Stimulated activated CD4-positive, alpha-beta T cell treated with anti-CD3 and anti-CD28 coated beads, Interleukin-12 subunit alpha, Interleukin-12 subunit beta, amount 100 ng/mL, for 48 hours (primary cell): ENCODE data around the gene CARD11.
"Not testable (repeated sequence)": the region's sequence is repeated elsewhere in the genome, so short reads cannot be mapped to it uniquely, and the experiment has no call there.

Source experiments
- DNase-seq, 3 donors: peaks; one replicate each; pipeline ENCODE4 v3.0.0-alpha.2; 2020; ENCODE audit warnings: low read depth in 2 of 3, low spot score in 1 of 3

CARD11 gene

GRCh38 chr7:3065724-3066143, 22.1 kb upstream of the CARD11 start:
- peak; percentile 44 to 71 (median 55) for DNase-seq

- no peak for DNase-seq
Measured at GRCh38 chr7:3064067-3064466, 20.4 kb upstream of the CARD11 start.

- peak; percentile 73 to 79 (median 74) for DNase-seq
Measured at GRCh38 chr7:3063016-3063753, 19.5 kb upstream of the CARD11 start.

- DNase-seq: no peak
Measured at GRCh38 chr7:3057066-3057420, 13.4 kb upstream of the CARD11 start.

GRCh38 chr7:3056234-3057065, 12.8 kb upstream of the CARD11 start:
- DNase-seq: no peak

GRCh38 chr7:3055626-3056025, 12.0 kb upstream of the CARD11 start:
- no peak for DNase-seq

- DNase-seq: peak; percentile 47 to 65 (median 53)
Measured at GRCh38 chr7:3042861-3043489, 692 bp downstream of the CARD11 start.

- DNase-seq: no peak
Measured at GRCh38 chr7:3041986-3042675, 1.5 kb downstream of the CARD11 start.

GRCh38 chr7:3039787-3040186, 3.9 kb downstream of the CARD11 start:
- DNase-seq: no peak

- not testable (repeated sequence) for DNase-seq
Measured at GRCh38 chr7:3038011-3038410, 5.7 kb downstream of the CARD11 start.

- no peak for DNase-seq
Measured at GRCh38 chr7:3037259-3037658, 6.4 kb downstream of the CARD11 start.

- no peak for DNase-seq
Measured at GRCh38 chr7:3034591-3035150, 9.0 kb downstream of the CARD11 start.

GRCh38 chr7:3033581-3033980, 10.1 kb downstream of the CARD11 start:
- DNase-seq: no peak

GRCh38 chr7:3033136-3033535, 10.5 kb downstream of the CARD11 start:
- DNase-seq: no peak

GRCh38 chr7:3032256-3032655, 11.4 kb downstream of the CARD11 start:
- DNase-seq: no peak

GRCh38 chr7:3029138-3029537, 14.5 kb downstream of the CARD11 start:
- DNase-seq: no peak

GRCh38 chr7:3028758-3029093, 14.9 kb downstream of the CARD11 start:
- DNase-seq: no peak

GRCh38 chr7:3028071-3028757, 15.5 kb downstream of the CARD11 start:
- peak; percentile 42 to 57 (median 57) for DNase-seq

GRCh38 chr7:3027005-3027845, 16.4 kb downstream of the CARD11 start:
- DNase-seq: no peak

- DNase-seq: no peak
Measured at GRCh38 chr7:3025616-3026015, 18.1 kb downstream of the CARD11 start.
